Ureter (tissue), 1 donor: ENCODE data around the gene HOXC12. TPM values are rescaled to one million over a fixed set of nuclear protein-coding genes. Genes with fewer than 3 reads are reported as not detected.
A peak's percentile ranks its signal among the peaks of the same experiment; 100 is the strongest.

Experiments used
- DNase-seq: peaks from one replicate; pipeline ENCODE4 v3.0.0-alpha.2; 2020; ENCODE audit warnings: low spot score
- total RNA-seq: library from RNA; stranded (reverse); gene quantifications from one replicate; pipeline ENCODE4 v1.2.4, GENCODE V29; 2023
- donor health status: DM: yes; HTN: yes; CAD: no.

Gene HOXC12
- total RNA-seq, 1 donor from 2014 or later, result not detected

GRCh38 chr12:53983950-53984572, 29.4 kb downstream of the HOXC12 start:
- no peak for DNase-seq

GRCh38 chr12:53984901-53985691, 30.4 kb downstream of the HOXC12 start, which contains the start of gene HOXC10:
HOXC10 (plus strand) TSS chr12:53985146; CDS start chr12:53985260, 114 bp downstream.
- peak; percentile 94 for DNase-seq

- no peak for DNase-seq
Observed at GRCh38 chr12:53985692-53985993, 30.9 kb downstream of the HOXC12 start.

GRCh38 chr12:53985994-53986685, 31.4 kb downstream of the HOXC12 start:
- no peak for DNase-seq

- no peak for DNase-seq
Observed at GRCh38 chr12:53986686-53987483, 32.2 kb downstream of the HOXC12 start.

GRCh38 chr12:53987787-53988230, 33.1 kb downstream of the HOXC12 start:
- DNase-seq, result no peak

- DNase-seq, result no peak
Observed at GRCh38 chr12:53988541-53989226, 34.0 kb downstream of the HOXC12 start.

GRCh38 chr12:53989227-53990113, 34.8 kb downstream of the HOXC12 start:
- no peak for DNase-seq

GRCh38 chr12:53990311-53991076, 35.8 kb downstream of the HOXC12 start:
- no peak for DNase-seq

- no peak for DNase-seq
Observed at GRCh38 chr12:53991077-53991460, 36.4 kb downstream of the HOXC12 start.

- DNase-seq, result no peak
Observed at GRCh38 chr12:53992377-53992889, 37.7 kb downstream of the HOXC12 start.

- no peak for DNase-seq
Observed at GRCh38 chr12:53993162-53994008, 38.7 kb downstream of the HOXC12 start.

GRCh38 chr12:53994009-53994263, 39.2 kb downstream of the HOXC12 start:
- no peak for DNase-seq

- no peak for DNase-seq
Observed at GRCh38 chr12:53994264-53995001, 39.7 kb downstream of the HOXC12 start.

GRCh38 chr12:53995002-53995377, 40.3 kb downstream of the HOXC12 start:
- DNase-seq, result no peak

- DNase-seq, result no peak
Observed at GRCh38 chr12:53995378-53996239, 40.9 kb downstream of the HOXC12 start.
